ENCODE data around the gene LPAR1. TPM values are rescaled to one million over a fixed set of nuclear protein-coding genes. Genes with fewer than 3 reads are reported as not detected.

LPAR1 gene
- total RNA-seq, 1 experiment from 2014 or later = 0.21 TPM

- BruUV-seq (replicated peaks) = no TSS peak
- TF ChIP-seq, protein P1, sequence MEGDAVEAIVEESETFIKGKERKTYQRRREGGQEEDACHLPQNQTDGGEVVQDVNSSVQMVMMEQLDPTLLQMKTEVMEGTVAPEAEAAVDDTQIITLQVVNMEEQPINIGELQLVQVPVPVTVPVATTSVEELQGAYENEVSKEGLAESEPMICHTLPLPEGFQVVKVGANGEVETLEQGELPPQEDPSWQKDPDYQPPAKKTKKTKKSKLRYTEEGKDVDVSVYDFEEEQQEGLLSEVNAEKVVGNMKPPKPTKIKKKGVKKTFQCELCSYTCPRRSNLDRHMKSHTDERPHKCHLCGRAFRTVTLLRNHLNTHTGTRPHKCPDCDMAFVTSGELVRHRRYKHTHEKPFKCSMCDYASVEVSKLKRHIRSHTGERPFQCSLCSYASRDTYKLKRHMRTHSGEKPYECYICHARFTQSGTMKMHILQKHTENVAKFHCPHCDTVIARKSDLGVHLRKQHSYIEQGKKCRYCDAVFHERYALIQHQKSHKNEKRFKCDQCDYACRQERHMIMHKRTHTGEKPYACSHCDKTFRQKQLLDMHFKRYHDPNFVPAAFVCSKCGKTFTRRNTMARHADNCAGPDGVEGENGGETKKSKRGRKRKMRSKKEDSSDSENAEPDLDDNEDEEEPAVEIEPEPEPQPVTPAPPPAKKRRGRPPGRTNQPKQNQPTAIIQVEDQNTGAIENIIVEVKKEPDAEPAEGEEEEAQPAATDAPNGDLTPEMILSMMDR (IDR thresholded peaks at IDR 0.05; ENCODE audit: unreplicated experiment) = no peak
- Mint-ChIP-seq H3K27ac (ENCODE audit: low read depth, unreplicated experiment) (no peak overlapping the region), H3K9me3 (ENCODE audit: unreplicated experiment) (no peaks in the 10 kb centered on the region), H3K36me3 (ENCODE audit: insufficient read depth, unreplicated experiment) (no peaks in the 10 kb centered on the region), H3K27me3 (ENCODE audit: insufficient read depth, unreplicated experiment) (no peaks in the 10 kb centered on the region), H3K4me1 (ENCODE audit: insufficient read depth, unreplicated experiment) (peaks cover 6% of the 10 kb centered on the region), H3K4me3 (ENCODE audit: unreplicated experiment) (no peak overlapping the region)
- no peak for DNase-seq (ENCODE audit: unreplicated experiment)
- intact Hi-C loops (cut with micrococcal nuclease) = no loop called here
- CTCF ChIA-PET = interaction anchor here (0.5 kb wide), 1 partner anchor 18 kb away, joined by 3 read pairs; no protein-coding TSS in a partner anchor
- POLR2A ChIA-PET = no interaction called here
Measured at GRCh38 chr9:110940951-110941557, 97.2 kb downstream of the LPAR1 start.

- ChIA-PET CTCF (no interaction called here), POLR2A (no interaction called here)
- no peak for DNase-seq (ENCODE audit: unreplicated experiment)
- no TSS peak for BruUV-seq (replicated peaks)
- Mint-ChIP-seq H3K9me3 (ENCODE audit: unreplicated experiment) (no peaks in the 10 kb centered on the region), H3K4me3 (ENCODE audit: unreplicated experiment) (no peak overlapping the region), H3K36me3 (ENCODE audit: insufficient read depth, unreplicated experiment) (no peaks in the 10 kb centered on the region), H3K27ac (ENCODE audit: low read depth, unreplicated experiment) (no peak overlapping the region), H3K4me1 (ENCODE audit: insufficient read depth, unreplicated experiment) (peaks cover 6% of the 10 kb centered on the region), H3K27me3 (ENCODE audit: insufficient read depth, unreplicated experiment) (no peaks in the 10 kb centered on the region)
- TF ChIP-seq, protein P1 (IDR thresholded peaks at IDR 0.05; ENCODE audit: unreplicated experiment) = no peak
- intact Hi-C loops (cut with micrococcal nuclease) = no loop called here
Measured at GRCh38 chr9:110939573-110939972, 98.7 kb downstream of the LPAR1 start.

- intact Hi-C loops (cut with micrococcal nuclease) = no loop called here
- no peak overlapping the region for H3K27ac Mint-ChIP-seq (ENCODE audit: low read depth, unreplicated experiment)
- TF ChIP-seq, protein P1 (IDR thresholded peaks at IDR 0.05; ENCODE audit: unreplicated experiment) = no peak
- H3K36me3 Mint-ChIP-seq (ENCODE audit: insufficient read depth, unreplicated experiment) = no peaks in the 10 kb centered on the region
- DNase-seq (ENCODE audit: unreplicated experiment) = no peak
- ChIA-PET CTCF (no interaction called here), POLR2A (no interaction called here)
- no peaks in the 10 kb centered on the region for H3K9me3 Mint-ChIP-seq (ENCODE audit: unreplicated experiment)
- no peaks in the 10 kb centered on the region for H3K27me3 Mint-ChIP-seq (ENCODE audit: insufficient read depth, unreplicated experiment)
- H3K4me3 Mint-ChIP-seq (ENCODE audit: unreplicated experiment) = no peak overlapping the region
- H3K4me1 Mint-ChIP-seq (ENCODE audit: insufficient read depth, unreplicated experiment) = peaks cover 6% of the 10 kb centered on the region
- no TSS peak for BruUV-seq (replicated peaks)
Measured at GRCh38 chr9:110939047-110939446, 99.2 kb downstream of the LPAR1 start.

DNA sequence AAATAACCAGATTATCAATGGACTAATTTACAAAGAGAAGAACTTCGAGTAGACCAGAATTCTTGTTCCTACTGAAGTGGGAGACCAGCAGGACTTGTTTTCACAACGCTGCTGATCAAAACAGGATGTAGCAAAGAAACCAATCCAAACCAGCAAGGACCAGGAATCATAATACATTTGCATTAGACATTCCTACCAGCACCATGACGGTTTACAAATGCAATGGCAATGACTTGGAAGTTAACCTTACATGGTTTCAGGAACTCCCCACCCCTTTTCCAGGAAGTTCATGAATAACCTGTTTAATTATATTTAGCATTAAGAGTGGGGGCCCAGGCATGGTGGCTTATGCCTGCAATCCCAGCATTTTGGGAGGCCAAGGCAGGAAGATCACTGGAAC is 100.0 kb downstream of the LPAR1 start:
- H3K4me1 Mint-ChIP-seq (ENCODE audit: insufficient read depth, unreplicated experiment) = peaks cover 6% of the 10 kb centered on the region
- no peak overlapping the region for H3K27ac Mint-ChIP-seq (ENCODE audit: low read depth, unreplicated experiment)
- no peaks in the 10 kb centered on the region for H3K9me3 Mint-ChIP-seq (ENCODE audit: unreplicated experiment)
- no peaks in the 10 kb centered on the region for H3K27me3 Mint-ChIP-seq (ENCODE audit: insufficient read depth, unreplicated experiment)
- no peak for DNase-seq (ENCODE audit: unreplicated experiment)
- POLR2A ChIA-PET = interaction anchor here (0.6 kb wide), 2 partner anchors 160 to 292 kb away, joined by 3 read pairs; no protein-coding TSS in a partner anchor
- CTCF ChIA-PET = no interaction called here
- H3K36me3 Mint-ChIP-seq (ENCODE audit: insufficient read depth, unreplicated experiment) = no peaks in the 10 kb centered on the region
- TF ChIP-seq, protein P1 (IDR thresholded peaks at IDR 0.05; ENCODE audit: unreplicated experiment) = no peak
- no TSS peak for BruUV-seq (replicated peaks)
- H3K4me3 Mint-ChIP-seq (ENCODE audit: unreplicated experiment) = no peak overlapping the region
- intact Hi-C loops (cut with micrococcal nuclease) = no loop called here
